ENCODE data around the gene PTPN22.

PTPN22 gene

GRCh38 chr1:113792471-113792870, 79.0 kb downstream of the PTPN22 start:
- Histone ChIP-seq H3K27me3 (ENCODE audit: control insufficient read depth, insufficient read depth, low read length) (no peaks in the 10 kb centered on the region), H3K36me3 (ENCODE audit: insufficient read depth, low read length) (peaks cover 13% of the 10 kb centered on the region), H3K4me3 (ENCODE audit: low read length) (no peak overlapping the region), H3K9me3 (replicated peaks; ENCODE audit: low read length) (no peaks in the 10 kb centered on the region), H3K4me2 (ENCODE audit: low read length) (no peak overlapping the region), H3K9ac (ENCODE audit: low read depth, low read length) (no peak overlapping the region), H3K4me1 (ENCODE audit: control insufficient read depth, insufficient read depth, low read length) (peaks cover 18% of the 10 kb centered on the region)

- Histone ChIP-seq H3K4me3 (ENCODE audit: low read length) (no peak overlapping the region), H3K4me1 (ENCODE audit: control insufficient read depth, insufficient read depth, low read length) (peaks cover 27% of the 10 kb centered on the region), H3K27me3 (ENCODE audit: control insufficient read depth, insufficient read depth, low read length) (no peaks in the 10 kb centered on the region), H3K9ac (ENCODE audit: low read depth, low read length) (no peak overlapping the region), H3K4me2 (ENCODE audit: low read length) (no peak overlapping the region), H3K9me3 (replicated peaks; ENCODE audit: low read length) (no peaks in the 10 kb centered on the region), H3K36me3 (ENCODE audit: insufficient read depth, low read length) (no peaks in the 10 kb centered on the region)
Measured at GRCh38 chr1:113788802-113789201, 82.7 kb downstream of the PTPN22 start.

DNA sequence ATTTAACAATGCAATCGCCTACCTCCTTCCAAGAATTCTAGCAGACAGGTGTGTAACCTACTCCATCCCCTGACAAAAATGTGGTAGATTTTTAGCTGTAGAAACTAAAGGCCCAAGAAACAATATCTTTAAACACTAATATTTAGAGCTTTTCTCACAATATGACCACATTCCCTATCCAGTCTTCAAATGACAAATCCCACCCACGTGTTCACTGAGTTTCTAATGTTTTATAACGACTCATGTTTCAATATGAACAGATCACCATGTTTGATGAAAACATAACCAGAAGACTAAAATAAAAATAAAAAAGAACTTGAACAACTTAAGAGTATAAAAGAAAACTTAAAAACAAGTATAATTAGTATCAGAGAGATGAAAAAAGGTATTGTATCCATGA, 83.8 kb downstream of the PTPN22 start:
- no peaks in the 10 kb centered on the region for H3K9me3 ChIP-seq (replicated peaks; ENCODE audit: low read length)
- H3K36me3 ChIP-seq (ENCODE audit: insufficient read depth, low read length) = no peaks in the 10 kb centered on the region
- H3K4me3 ChIP-seq (ENCODE audit: low read length) = no peak overlapping the region
- H3K4me1 ChIP-seq (ENCODE audit: control insufficient read depth, insufficient read depth, low read length) = peaks cover 27% of the 10 kb centered on the region
- H3K27me3 ChIP-seq (ENCODE audit: control insufficient read depth, insufficient read depth, low read length) = no peaks in the 10 kb centered on the region
- H3K9ac ChIP-seq (ENCODE audit: low read depth, low read length) = no peak overlapping the region
- H3K4me2 ChIP-seq (ENCODE audit: low read length) = no peak overlapping the region

GRCh38 chr1:113786069-113786468, 85.4 kb downstream of the PTPN22 start:
- Histone ChIP-seq H3K4me3 (ENCODE audit: low read length) (no peak overlapping the region), H3K9me3 (replicated peaks; ENCODE audit: low read length) (no peaks in the 10 kb centered on the region), H3K27me3 (ENCODE audit: control insufficient read depth, insufficient read depth, low read length) (no peaks in the 10 kb centered on the region), H3K4me2 (ENCODE audit: low read length) (no peak overlapping the region), H3K9ac (ENCODE audit: low read depth, low read length) (no peak overlapping the region), H3K36me3 (ENCODE audit: insufficient read depth, low read length) (no peaks in the 10 kb centered on the region), H3K4me1 (ENCODE audit: control insufficient read depth, insufficient read depth, low read length) (peaks cover 30% of the 10 kb centered on the region)

DNA sequence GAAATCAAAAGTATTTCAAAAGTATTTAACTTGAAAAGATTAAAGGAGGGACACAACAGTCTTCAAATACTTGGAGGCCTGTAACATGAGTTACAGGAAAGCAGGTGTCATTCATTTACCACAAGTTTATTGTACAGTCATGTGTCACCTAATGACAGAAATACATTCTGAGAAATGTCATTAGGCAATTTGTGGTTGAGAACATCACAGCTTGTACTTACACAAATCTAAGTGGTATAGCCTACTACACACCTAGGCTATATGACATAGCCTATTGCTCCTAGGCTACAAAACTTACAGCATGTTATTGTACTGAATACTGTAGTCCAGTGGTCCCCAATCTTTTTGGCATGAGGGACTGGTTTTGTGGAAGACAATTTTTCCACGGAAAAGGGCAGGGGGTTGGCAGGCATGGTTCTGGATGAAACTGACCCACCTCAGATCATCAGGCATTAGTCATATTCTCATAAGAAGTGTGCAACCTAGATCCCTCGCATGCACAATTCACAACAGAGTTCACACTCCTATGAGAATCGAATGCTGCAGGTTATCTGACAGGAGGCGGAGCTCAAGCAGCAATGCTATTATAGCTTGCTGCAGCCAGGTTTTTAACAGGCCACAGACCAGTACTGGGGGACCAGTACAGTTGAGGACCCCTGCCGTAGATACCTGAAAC, 87.3 kb downstream of the PTPN22 start:
- Histone ChIP-seq H3K36me3 (ENCODE audit: insufficient read depth, low read length) (no peaks in the 10 kb centered on the region), H3K4me1 (ENCODE audit: control insufficient read depth, insufficient read depth, low read length) (peaks cover 30% of the 10 kb centered on the region), H3K4me2 (ENCODE audit: low read length) (no peak overlapping the region), H3K27me3 (ENCODE audit: control insufficient read depth, insufficient read depth, low read length) (no peaks in the 10 kb centered on the region), H3K9me3 (replicated peaks; ENCODE audit: low read length) (no peaks in the 10 kb centered on the region), H3K4me3 (ENCODE audit: low read length) (no peak overlapping the region), H3K9ac (ENCODE audit: low read depth, low read length) (no peak overlapping the region)

- Histone ChIP-seq H3K4me3 (ENCODE audit: low read length) (no peak overlapping the region), H3K9ac (ENCODE audit: low read depth, low read length) (no peak overlapping the region), H3K27me3 (ENCODE audit: control insufficient read depth, insufficient read depth, low read length) (no peaks in the 10 kb centered on the region), H3K36me3 (ENCODE audit: insufficient read depth, low read length) (no peaks in the 10 kb centered on the region), H3K4me1 (ENCODE audit: control insufficient read depth, insufficient read depth, low read length) (peaks cover 30% of the 10 kb centered on the region), H3K4me2 (ENCODE audit: low read length) (peak overlapping the region; percentile 22), H3K9me3 (replicated peaks; ENCODE audit: low read length) (no peaks in the 10 kb centered on the region)
Measured at GRCh38 chr1:113783254-113784103, 88.0 kb downstream of the PTPN22 start.

- Histone ChIP-seq H3K9me3 (replicated peaks; ENCODE audit: low read length) (no peaks in the 10 kb centered on the region), H3K4me2 (ENCODE audit: low read length) (peak overlapping the region; percentile 2), H3K36me3 (ENCODE audit: insufficient read depth, low read length) (no peaks in the 10 kb centered on the region), H3K9ac (ENCODE audit: low read depth, low read length) (no peak overlapping the region), H3K4me3 (ENCODE audit: low read length) (no peak overlapping the region), H3K27me3 (ENCODE audit: control insufficient read depth, insufficient read depth, low read length) (no peaks in the 10 kb centered on the region), H3K4me1 (ENCODE audit: control insufficient read depth, insufficient read depth, low read length) (peaks cover 24% of the 10 kb centered on the region)
Measured at GRCh38 chr1:113782406-113782805, 89.1 kb downstream of the PTPN22 start.

- H3K36me3 ChIP-seq (ENCODE audit: insufficient read depth, low read length) = peaks cover 15% of the 10 kb centered on the region
- no peaks in the 10 kb centered on the region for H3K9me3 ChIP-seq (replicated peaks; ENCODE audit: low read length)
- no peak overlapping the region for H3K9ac ChIP-seq (ENCODE audit: low read depth, low read length)
- no peak overlapping the region for H3K4me2 ChIP-seq (ENCODE audit: low read length)
- H3K4me1 ChIP-seq (ENCODE audit: control insufficient read depth, insufficient read depth, low read length) = peaks cover 19% of the 10 kb centered on the region
- no peak overlapping the region for H3K4me3 ChIP-seq (ENCODE audit: low read length)
- H3K27me3 ChIP-seq (ENCODE audit: control insufficient read depth, insufficient read depth, low read length) = no peaks in the 10 kb centered on the region
Measured at GRCh38 chr1:113780374-113781146, 91.0 kb downstream of the PTPN22 start.

GRCh38 chr1:113779542-113779941, 92.0 kb downstream of the PTPN22 start:
- no peaks in the 10 kb centered on the region for H3K9me3 ChIP-seq (replicated peaks; ENCODE audit: low read length)
- H3K27me3 ChIP-seq (ENCODE audit: control insufficient read depth, insufficient read depth, low read length) = no peaks in the 10 kb centered on the region
- H3K4me2 ChIP-seq (ENCODE audit: low read length) = no peak overlapping the region
- H3K4me1 ChIP-seq (ENCODE audit: control insufficient read depth, insufficient read depth, low read length) = peaks cover 19% of the 10 kb centered on the region
- no peak overlapping the region for H3K9ac ChIP-seq (ENCODE audit: low read depth, low read length)
- H3K36me3 ChIP-seq (ENCODE audit: insufficient read depth, low read length) = peaks cover 15% of the 10 kb centered on the region
- H3K4me3 ChIP-seq (ENCODE audit: low read length) = no peak overlapping the region

- no peak overlapping the region for H3K4me2 ChIP-seq (ENCODE audit: low read length)
- no peak overlapping the region for H3K9ac ChIP-seq (ENCODE audit: low read depth, low read length)
- peaks cover 6% of the 10 kb centered on the region for H3K4me1 ChIP-seq (ENCODE audit: control insufficient read depth, insufficient read depth, low read length)
- H3K4me3 ChIP-seq (ENCODE audit: low read length) = no peak overlapping the region
- peaks cover 15% of the 10 kb centered on the region for H3K36me3 ChIP-seq (ENCODE audit: insufficient read depth, low read length)
- H3K9me3 ChIP-seq (replicated peaks; ENCODE audit: low read length) = no peaks in the 10 kb centered on the region
- H3K27me3 ChIP-seq (ENCODE audit: control insufficient read depth, insufficient read depth, low read length) = no peaks in the 10 kb centered on the region
Measured at GRCh38 chr1:113777561-113777960, 94.0 kb downstream of the PTPN22 start.

DNA sequence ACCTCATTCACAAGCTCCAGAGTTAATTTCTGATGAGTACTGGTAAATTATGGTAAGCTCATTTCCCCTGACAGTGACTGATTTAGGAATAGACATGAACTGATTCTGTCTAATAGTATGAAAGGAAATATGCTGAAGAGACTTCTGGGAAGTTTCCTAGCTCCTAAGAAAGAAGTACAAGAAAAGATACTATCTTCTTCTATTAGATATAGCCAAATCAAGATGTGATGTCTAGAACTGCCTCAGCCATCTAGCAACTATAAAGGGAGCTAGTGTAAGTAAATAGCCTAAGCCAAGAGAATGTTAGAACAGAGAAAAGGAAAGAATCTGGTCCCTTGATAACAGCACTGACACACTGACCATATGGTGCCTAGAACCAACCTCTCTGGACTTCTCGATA, 101.5 kb downstream of the PTPN22 start:
- Histone ChIP-seq H3K4me3 (ENCODE audit: low read length) (no peak overlapping the region), H3K4me1 (ENCODE audit: control insufficient read depth, insufficient read depth, low read length) (no peaks in the 10 kb centered on the region), H3K27me3 (ENCODE audit: control insufficient read depth, insufficient read depth, low read length) (no peaks in the 10 kb centered on the region), H3K4me2 (ENCODE audit: low read length) (no peak overlapping the region), H3K9ac (ENCODE audit: low read depth, low read length) (no peak overlapping the region), H3K9me3 (replicated peaks; ENCODE audit: low read length) (no peaks in the 10 kb centered on the region), H3K36me3 (ENCODE audit: insufficient read depth, low read length) (peaks cover 24% of the 10 kb centered on the region)

Measured in skeletal muscle satellite cell (primary cell).